Measurements from ENCODE around the gene BANF2.

The BANF2 gene

DNA sequence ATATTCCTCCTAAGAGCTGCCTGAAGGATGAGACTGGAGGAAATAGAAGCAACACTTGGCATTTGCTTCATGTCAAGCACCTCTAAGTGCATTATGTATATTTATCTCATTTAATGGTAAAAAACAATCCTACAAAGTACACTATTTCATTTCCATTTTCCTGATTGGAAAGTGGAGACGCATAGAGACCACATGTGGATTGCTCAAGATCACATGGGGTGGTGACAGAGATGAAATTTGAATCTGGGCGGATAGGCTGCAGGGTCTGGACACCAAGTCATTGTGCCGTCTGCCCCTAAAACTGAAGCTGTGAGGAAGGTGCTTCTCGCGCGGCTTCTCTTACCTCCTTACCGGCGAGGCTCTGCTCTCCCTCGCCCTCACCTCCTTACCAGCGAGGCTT, 30.3 kb downstream of the BANF2 start:
- no peak for TF ChIP-seq BACH2 (CRISPR knock-in tag; IDR thresholded peaks at IDR 0.05; ENCODE audit: borderline replicate concordance)
- TF ChIP-seq GLIS3 (CRISPR knock-in tag; IDR thresholded peaks at IDR 0.05) = no peak
- TF ChIP-seq, protein P1, sequence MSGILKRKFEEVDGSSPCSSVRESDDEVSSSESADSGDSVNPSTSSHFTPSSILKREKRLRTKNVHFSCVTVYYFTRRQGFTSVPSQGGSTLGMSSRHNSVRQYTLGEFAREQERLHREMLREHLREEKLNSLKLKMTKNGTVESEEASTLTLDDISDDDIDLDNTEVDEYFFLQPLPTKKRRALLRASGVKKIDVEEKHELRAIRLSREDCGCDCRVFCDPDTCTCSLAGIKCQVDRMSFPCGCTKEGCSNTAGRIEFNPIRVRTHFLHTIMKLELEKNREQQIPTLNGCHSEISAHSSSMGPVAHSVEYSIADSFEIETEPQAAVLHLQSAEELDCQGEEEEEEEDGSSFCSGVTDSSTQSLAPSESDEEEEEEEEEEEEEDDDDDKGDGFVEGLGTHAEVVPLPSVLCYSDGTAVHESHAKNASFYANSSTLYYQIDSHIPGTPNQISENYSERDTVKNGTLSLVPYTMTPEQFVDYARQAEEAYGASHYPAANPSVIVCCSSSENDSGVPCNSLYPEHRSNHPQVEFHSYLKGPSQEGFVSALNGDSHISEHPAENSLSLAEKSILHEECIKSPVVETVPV (CRISPR knock-in tag; IDR thresholded peaks at IDR 0.05) = no peak
- no peak for TF ChIP-seq CREB5 (CRISPR knock-in tag; IDR thresholded peaks at IDR 0.05; ENCODE audit: low read depth)
- TF ChIP-seq ISL1 (CRISPR knock-in tag; IDR thresholded peaks at IDR 0.05) = no peak
- no peak for TF ChIP-seq SNAI2 (CRISPR knock-in tag; IDR thresholded peaks at IDR 0.05)
- no peak for TF ChIP-seq OSR1 (CRISPR knock-in tag; IDR thresholded peaks at IDR 0.05)
- TF ChIP-seq, protein P2, sequence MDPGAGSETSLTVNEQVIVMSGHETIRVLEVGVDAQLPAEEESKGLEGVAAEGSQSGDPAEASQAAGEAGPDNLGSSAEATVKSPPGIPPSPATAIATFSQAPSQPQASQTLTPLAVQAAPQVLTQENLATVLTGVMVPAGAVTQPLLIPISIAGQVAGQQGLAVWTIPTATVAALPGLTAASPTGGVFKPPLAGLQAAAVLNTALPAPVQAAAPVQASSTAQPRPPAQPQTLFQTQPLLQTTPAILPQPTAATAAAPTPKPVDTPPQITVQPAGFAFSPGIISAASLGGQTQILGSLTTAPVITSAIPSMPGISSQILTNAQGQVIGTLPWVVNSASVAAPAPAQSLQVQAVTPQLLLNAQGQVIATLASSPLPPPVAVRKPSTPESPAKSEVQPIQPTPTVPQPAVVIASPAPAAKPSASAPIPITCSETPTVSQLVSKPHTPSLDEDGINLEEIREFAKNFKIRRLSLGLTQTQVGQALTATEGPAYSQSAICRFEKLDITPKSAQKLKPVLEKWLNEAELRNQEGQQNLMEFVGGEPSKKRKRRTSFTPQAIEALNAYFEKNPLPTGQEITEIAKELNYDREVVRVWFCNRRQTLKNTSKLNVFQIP (CRISPR knock-in tag; IDR thresholded peaks at IDR 0.05; ENCODE audit: borderline replicate concordance, low read depth) = no peak
- TF ChIP-seq ZFP30 (CRISPR knock-in tag; IDR thresholded peaks at IDR 0.05) = no peak
- TF ChIP-seq PATZ1 (CRISPR knock-in tag; IDR thresholded peaks at IDR 0.05; ENCODE audit: borderline replicate concordance) = no peak
- TF ChIP-seq ZFP3 (CRISPR knock-in tag; IDR thresholded peaks at IDR 0.05) = no peak
- no peak for TF ChIP-seq ARNTL (CRISPR knock-in tag; IDR thresholded peaks at IDR 0.05; ENCODE audit: borderline replicate concordance, low read depth)
- TF ChIP-seq, protein P3, sequence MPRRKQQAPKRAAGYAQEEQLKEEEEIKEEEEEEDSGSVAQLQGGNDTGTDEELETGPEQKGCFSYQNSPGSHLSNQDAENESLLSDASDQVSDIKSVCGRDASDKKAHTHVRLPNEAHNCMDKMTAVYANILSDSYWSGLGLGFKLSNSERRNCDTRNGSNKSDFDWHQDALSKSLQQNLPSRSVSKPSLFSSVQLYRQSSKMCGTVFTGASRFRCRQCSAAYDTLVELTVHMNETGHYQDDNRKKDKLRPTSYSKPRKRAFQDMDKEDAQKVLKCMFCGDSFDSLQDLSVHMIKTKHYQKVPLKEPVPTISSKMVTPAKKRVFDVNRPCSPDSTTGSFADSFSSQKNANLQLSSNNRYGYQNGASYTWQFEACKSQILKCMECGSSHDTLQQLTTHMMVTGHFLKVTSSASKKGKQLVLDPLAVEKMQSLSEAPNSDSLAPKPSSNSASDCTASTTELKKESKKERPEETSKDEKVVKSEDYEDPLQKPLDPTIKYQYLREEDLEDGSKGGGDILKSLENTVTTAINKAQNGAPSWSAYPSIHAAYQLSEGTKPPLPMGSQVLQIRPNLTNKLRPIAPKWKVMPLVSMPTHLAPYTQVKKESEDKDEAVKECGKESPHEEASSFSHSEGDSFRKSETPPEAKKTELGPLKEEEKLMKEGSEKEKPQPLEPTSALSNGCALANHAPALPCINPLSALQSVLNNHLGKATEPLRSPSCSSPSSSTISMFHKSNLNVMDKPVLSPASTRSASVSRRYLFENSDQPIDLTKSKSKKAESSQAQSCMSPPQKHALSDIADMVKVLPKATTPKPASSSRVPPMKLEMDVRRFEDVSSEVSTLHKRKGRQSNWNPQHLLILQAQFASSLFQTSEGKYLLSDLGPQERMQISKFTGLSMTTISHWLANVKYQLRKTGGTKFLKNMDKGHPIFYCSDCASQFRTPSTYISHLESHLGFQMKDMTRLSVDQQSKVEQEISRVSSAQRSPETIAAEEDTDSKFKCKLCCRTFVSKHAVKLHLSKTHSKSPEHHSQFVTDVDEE (CRISPR knock-in tag; IDR thresholded peaks at IDR 0.05) = no peak
- TF ChIP-seq ZC3H10 (CRISPR knock-in tag; IDR thresholded peaks at IDR 0.05) = no peak
- no peak for TF ChIP-seq TOX (CRISPR knock-in tag; IDR thresholded peaks at IDR 0.05; ENCODE audit: borderline replicate concordance)
- no peak for TF ChIP-seq CSDC2 (CRISPR knock-in tag; IDR thresholded peaks at IDR 0.05)
- TF ChIP-seq TCF4 (CRISPR knock-in tag; IDR thresholded peaks at IDR 0.05; ENCODE audit: borderline replicate concordance) = no peak
- no peak for TF ChIP-seq ZNF70 (CRISPR knock-in tag; IDR thresholded peaks at IDR 0.05)
- no peak for TF ChIP-seq ZNF565 (CRISPR knock-in tag; conservative IDR thresholded peaks at IDR 0.05; ENCODE audit: low read depth)
- TF ChIP-seq RARB (CRISPR knock-in tag; IDR thresholded peaks at IDR 0.05) = no peak
- ATAC-seq = no peak

DNA sequence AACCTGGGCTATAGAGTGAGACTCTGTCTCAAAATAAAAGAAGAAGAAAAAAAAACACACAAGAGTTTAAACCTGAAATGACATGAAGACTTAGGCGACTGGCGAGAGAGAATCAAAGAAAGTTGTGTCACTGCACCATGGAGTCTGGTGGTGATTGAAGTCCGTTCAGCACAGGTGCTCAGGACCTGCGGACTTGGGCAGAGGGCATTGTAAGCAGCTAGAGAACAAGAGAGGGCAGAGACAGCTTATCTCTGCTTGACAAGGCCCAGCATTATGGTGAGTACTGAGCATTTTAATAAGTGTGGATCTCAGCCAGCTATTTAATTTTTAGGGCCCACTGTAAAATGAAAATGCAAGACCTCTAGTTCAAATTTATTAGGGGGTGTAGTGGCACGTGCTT, 31.5 kb downstream of the BANF2 start:
- no peak for ATAC-seq
- TF ChIP-seq ZNF565 (CRISPR knock-in tag; conservative IDR thresholded peaks at IDR 0.05; ENCODE audit: low read depth) (no peak), TCF4 (CRISPR knock-in tag; IDR thresholded peaks at IDR 0.05; ENCODE audit: borderline replicate concordance) (no peak), RARB (CRISPR knock-in tag; IDR thresholded peaks at IDR 0.05) (no peak), PPARA (CRISPR knock-in tag; IDR thresholded peaks at IDR 0.05; ENCODE audit: borderline replicate concordance) (no peak), ZC3H10 (CRISPR knock-in tag; IDR thresholded peaks at IDR 0.05) (no peak), OSR1 (CRISPR knock-in tag; IDR thresholded peaks at IDR 0.05) (no peak), ZNF8 (CRISPR knock-in tag; IDR thresholded peaks at IDR 0.05) (no peak), ZNF70 (CRISPR knock-in tag; IDR thresholded peaks at IDR 0.05) (no peak), SNAI2 (CRISPR knock-in tag; IDR thresholded peaks at IDR 0.05) (no peak), ZFP30 (CRISPR knock-in tag; IDR thresholded peaks at IDR 0.05) (no peak), ESRRG (CRISPR knock-in tag; IDR thresholded peaks at IDR 0.05) (no peak), ARNTL (CRISPR knock-in tag; IDR thresholded peaks at IDR 0.05; ENCODE audit: borderline replicate concordance, low read depth) (no peak)
- TF ChIP-seq, protein P2 (CRISPR knock-in tag; IDR thresholded peaks at IDR 0.05; ENCODE audit: borderline replicate concordance, low read depth) = no peak
